HepG2 (cell line): ENCODE measurements around the gene ALDH4A1. TPM values are rescaled to one million over a fixed set of nuclear protein-coding genes. Genes with fewer than 3 reads are reported as not detected.

Experiments used
- ARHGAP35 ChIP-seq: sonication (generic); formaldehyde crosslinking; IDR thresholded peaks from 2 replicates; pipeline ENCODE4 v1.9.0; 2022; ENCODE audit warnings: mild to moderate bottlenecking, inconsistent platforms, moderate library complexity, missing genetic modification reagents, borderline replicate concordance
- BRD4 ChIP-seq: sonication (generic); formaldehyde crosslinking; IDR thresholded peaks from 2 replicates; pipeline ENCODE4 v1.4.0; 2020; ENCODE audit warnings: missing genetic modification reagents
- CEBPB ChIP-seq: IDR thresholded peaks from 2 replicates; pipeline ENCODE4 v1.6.1; 2011; ENCODE audit warnings: low read depth, low read length, improper control_type of control experiment, borderline replicate concordance
- FOXK2 ChIP-seq: fragments of 450-650 bp; IDR thresholded peaks from 2 replicates; pipeline ENCODE4 v1.6.1; 2016
- GATAD2A ChIP-seq: IDR thresholded peaks from 2 replicates; pipeline ENCODE4 v1.6.1; 2016
- KLF6 ChIP-seq: IDR thresholded peaks from 2 replicates; pipeline ENCODE4 v1.8.0; 2016; ENCODE audit warnings: missing biosample characterization, missing genetic modification reagents
- NFYC ChIP-seq: IDR thresholded peaks from 2 replicates; pipeline ENCODE4 v1.6.1; 2016; ENCODE audit warnings: missing genetic modification reagents, missing compliant biosample characterization
- SNAPC2 ChIP-seq: sonication (generic); formaldehyde crosslinking; IDR thresholded peaks from 2 replicates; pipeline ENCODE4 v1.8.1; 2022; ENCODE audit warnings: mild to moderate bottlenecking, missing genetic modification reagents
- SRSF4 ChIP-seq: fragments of 200-400 bp; formaldehyde crosslinking; IDR thresholded peaks from one replicate; pipeline ENCODE4 v1.6.1; 2018; ENCODE audit warnings: mild to moderate bottlenecking, low read depth, low read length, moderate library complexity; ENCODE audit not compliant: poor library complexity, severe bottlenecking
- TBL1XR1 ChIP-seq: fragments of 150-350 bp; IDR thresholded peaks from 2 replicates; pipeline ENCODE4 v1.6.1; 2014; ENCODE audit warnings: borderline replicate concordance, low read length; ENCODE audit not compliant: partially characterized antibody
- ZBTB1 ChIP-seq: sonication (generic); formaldehyde crosslinking; IDR thresholded peaks from 2 replicates; pipeline ENCODE4 v1.4.0; 2020; ENCODE audit warnings: missing genetic modification reagents, borderline replicate concordance
- ZBTB3 ChIP-seq: sonication (generic); formaldehyde crosslinking; IDR thresholded peaks from 2 replicates; pipeline ENCODE4 v1.4.0; 2020; ENCODE audit warnings: low read depth, mild to moderate bottlenecking, moderate library complexity, missing genetic modification reagents, borderline replicate concordance
- ZEB1 ChIP-seq: IDR thresholded peaks from 2 replicates; pipeline ENCODE4 v1.6.1; 2012; ENCODE audit warnings: mild to moderate bottlenecking, low read depth, inconsistent platforms; ENCODE audit not compliant: insufficient replicate concordance
- ZNF235 ChIP-seq: sonication (generic); formaldehyde crosslinking; IDR thresholded peaks from 2 replicates; pipeline ENCODE4 v1.8.1; 2023; ENCODE audit warnings: mild to moderate bottlenecking, missing genetic modification reagents, borderline replicate concordance
- ZNF264 ChIP-seq: sonication (generic); formaldehyde crosslinking; IDR thresholded peaks from 2 replicates; pipeline ENCODE4 v1.4.0; 2020; ENCODE audit warnings: missing genetic modification reagents
- ZNF33A ChIP-seq: sonication (generic); formaldehyde crosslinking; IDR thresholded peaks from 2 replicates; pipeline ENCODE4 v1.5.1; 2020; ENCODE audit warnings: missing genetic modification reagents, mild to moderate bottlenecking, moderate library complexity, borderline replicate concordance
- ZNF572 ChIP-seq: sonication (generic); formaldehyde crosslinking; IDR thresholded peaks from 2 replicates; pipeline ENCODE4 v1.5.1; 2020; ENCODE audit warnings: mild to moderate bottlenecking, missing genetic modification reagents
- ZNF605 ChIP-seq: sonication (generic); formaldehyde crosslinking; IDR thresholded peaks from 2 replicates; pipeline ENCODE4 v1.8.0; 2022; ENCODE audit warnings: mild to moderate bottlenecking, missing genetic modification reagents
- ZNF619 ChIP-seq: sonication (generic); formaldehyde crosslinking; IDR thresholded peaks from 2 replicates; pipeline ENCODE4 v1.4.0; 2020; ENCODE audit warnings: mild to moderate bottlenecking, missing genetic modification reagents
- ZNF766 ChIP-seq: sonication (generic); formaldehyde crosslinking; IDR thresholded peaks from 2 replicates; pipeline ENCODE4 v1.5.0; 2020; ENCODE audit warnings: missing genetic modification reagents, borderline replicate concordance
- ZNF790 ChIP-seq: sonication (generic); formaldehyde crosslinking; IDR thresholded peaks from 2 replicates; pipeline ENCODE4 v1.8.0; 2022; ENCODE audit warnings: missing genetic modification reagents, mild to moderate bottlenecking, borderline replicate concordance
- polyA plus RNA-seq, 8 experiments: library from polyadenylated mRNA; depleted of rRNA in 3 of 8; stranded (reverse) in 7 of 8; unstranded in 1 of 8; fragments of >200 nt; fragmentation: Illumina TruSeq in 4 of 8; extraction: Trizol in 4 of 8; gene quantifications; 2 replicates each; pipeline versions ENCODE4 v1.2.1 to v1.2.3, GENCODE V29; 2011 to 2016; ENCODE audit warnings: low read depth in 4 of 8, missing spikeins in 1 of 8, mixed read lengths in 1 of 8; ENCODE audit not compliant: insufficient read depth in 1 of 8
- total RNA-seq, 5 experiments: library from RNA; depleted of rRNA; stranded (reverse); fragments of >200 nt; fragmentation: Illumina TruSeq; extraction: Trizol; gene quantifications; 2 replicates each; pipeline ENCODE4 v1.2.3, GENCODE V29; 2016; ENCODE audit warnings: low read depth in 1 of 5
- TF ChIP-seq, protein P1 (sequence below): sonication (generic); formaldehyde crosslinking; IDR thresholded peaks from 2 replicates; pipeline ENCODE4 v1.8.0; 2022; ENCODE audit warnings: mild to moderate bottlenecking, missing genetic modification reagents, borderline replicate concordance
- TF ChIP-seq, protein P2 (sequence below): IDR thresholded peaks from 2 replicates; pipeline ENCODE4 v1.6.1; 2018; ENCODE audit warnings: missing genetic modification reagents, mild to moderate bottlenecking, missing compliant biosample characterization
- TF ChIP-seq, protein P3 (sequence below): sonication (generic); formaldehyde crosslinking; IDR thresholded peaks from 2 replicates; pipeline ENCODE4 v1.9.0; 2021; ENCODE audit warnings: missing genetic modification reagents, mild to moderate bottlenecking, borderline replicate concordance
- TF ChIP-seq, protein P4 (sequence below): sonication (generic); formaldehyde crosslinking; IDR thresholded peaks from 2 replicates; pipeline ENCODE4 v1.5.1; 2020; ENCODE audit warnings: missing genetic modification reagents, mild to moderate bottlenecking, borderline replicate concordance

The ALDH4A1 gene
- total and polyA plus RNA-seq, 2 of the 13 experiments (the other 11 are each of a cell fraction or from before 2014, with no cell fraction given) = 76.4 to 240 TPM

DNA sequence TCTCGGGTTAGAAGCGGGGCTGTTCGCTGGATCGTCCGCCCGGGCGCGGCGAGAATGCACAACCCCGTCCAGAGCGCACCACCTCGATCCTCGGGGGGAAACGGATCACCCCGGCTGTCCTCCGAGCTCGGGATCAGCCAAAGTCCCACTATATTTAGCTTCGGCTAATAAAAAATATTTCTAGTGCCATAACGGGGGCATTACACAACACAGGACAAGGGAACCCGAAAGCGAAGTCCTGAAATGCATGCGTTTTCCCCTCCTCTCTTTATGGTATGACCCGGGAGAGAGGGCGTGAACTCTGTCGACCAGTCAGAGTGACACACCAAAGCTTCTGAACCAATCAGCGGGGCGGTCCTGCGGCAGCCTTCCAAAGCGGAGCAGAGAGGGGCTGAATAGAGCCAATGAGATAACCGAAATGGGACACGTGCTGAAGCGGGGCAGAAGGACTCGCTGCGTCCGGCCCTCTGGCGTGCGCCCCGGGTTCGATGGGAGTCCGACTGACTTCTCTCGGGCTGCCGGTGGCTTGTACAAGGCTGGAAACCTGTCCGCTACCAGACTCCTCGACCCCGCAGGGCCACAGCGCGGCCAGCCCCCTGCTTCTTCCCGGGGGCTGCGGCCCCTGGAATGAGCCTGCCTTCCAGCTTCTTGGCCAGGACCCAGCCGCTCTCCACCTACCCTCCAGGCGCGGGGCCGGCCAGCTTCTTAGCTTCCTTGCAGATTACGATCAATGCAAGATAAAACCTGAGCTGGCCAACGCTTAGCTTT, at the start of gene ALDH4A1 (continued):
- TF ChIP-seq ZNF790 (CRISPR knock-in tag) (no peak), KLF6 (CRISPR knock-in tag) (peak; percentile 23; the same call in 1 of the 2 replicates), SRSF4 (no peak), ZEB1 (no peak), ARHGAP35 (CRISPR knock-in tag) (peak; percentile 25; the same call in 1 of the 2 replicates), ZNF33A (CRISPR knock-in tag) (no peak), FOXK2 (peak; percentile 98), ZNF572 (no peak), CEBPB (no peak), ZNF264 (CRISPR knock-in tag) (peak; percentile 74; the same call in 1 of the 2 replicates), NFYC (CRISPR knock-in tag) (peak; percentile 89), TBL1XR1 (peak; percentile 23), ZNF619 (CRISPR knock-in tag) (no peak), ZNF605 (CRISPR knock-in tag) (0 out of 2 replicates have a peak, but pooled peaks have one; percentile 51), ZNF766 (CRISPR knock-in tag) (0 out of 2 replicates have a peak, but pooled peaks have one; percentile 37), BRD4 (CRISPR knock-in tag) (no peak), ZBTB3 (CRISPR knock-in tag) (no peak), GATAD2A (CRISPR knock-in tag) (no peak), SNAPC2 (no peak), ZNF235 (CRISPR knock-in tag) (peak; percentile 37; the same call in 1 of the 2 replicates), ZBTB1 (CRISPR knock-in tag) (no peak)
- TF ChIP-seq, protein P1, sequence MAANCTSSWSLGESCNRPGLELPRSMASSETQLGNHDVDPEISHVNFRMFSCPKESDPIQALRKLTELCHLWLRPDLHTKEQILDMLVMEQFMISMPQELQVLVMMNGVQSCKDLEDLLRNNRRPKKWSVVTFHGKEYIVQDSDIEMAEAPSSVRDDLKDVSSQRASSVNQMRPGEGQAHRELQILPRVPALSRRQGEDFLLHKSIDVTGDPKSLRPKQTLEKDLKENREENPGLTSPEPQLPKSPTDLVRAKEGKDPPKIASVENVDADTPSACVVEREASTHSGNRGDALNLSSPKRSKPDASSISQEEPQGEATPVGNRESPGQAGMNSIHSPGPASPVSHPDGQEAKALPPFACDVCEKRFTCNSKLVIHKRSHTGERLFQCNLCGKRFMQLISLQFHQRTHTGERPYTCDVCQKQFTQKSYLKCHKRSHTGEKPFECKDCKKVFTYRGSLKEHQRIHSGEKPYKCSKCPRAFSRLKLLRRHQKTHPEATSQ (CRISPR knock-in tag) = no peak
- TF ChIP-seq, protein P2, sequence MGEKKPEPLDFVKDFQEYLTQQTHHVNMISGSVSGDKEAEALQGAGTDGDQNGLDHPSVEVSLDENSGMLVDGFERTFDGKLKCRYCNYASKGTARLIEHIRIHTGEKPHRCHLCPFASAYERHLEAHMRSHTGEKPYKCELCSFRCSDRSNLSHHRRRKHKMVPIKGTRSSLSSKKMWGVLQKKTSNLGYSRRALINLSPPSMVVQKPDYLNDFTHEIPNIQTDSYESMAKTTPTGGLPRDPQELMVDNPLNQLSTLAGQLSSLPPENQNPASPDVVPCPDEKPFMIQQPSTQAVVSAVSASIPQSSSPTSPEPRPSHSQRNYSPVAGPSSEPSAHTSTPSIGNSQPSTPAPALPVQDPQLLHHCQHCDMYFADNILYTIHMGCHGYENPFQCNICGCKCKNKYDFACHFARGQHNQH = peak; percentile 52; the same call in 1 of the 2 replicates
- TF ChIP-seq, protein P3, sequence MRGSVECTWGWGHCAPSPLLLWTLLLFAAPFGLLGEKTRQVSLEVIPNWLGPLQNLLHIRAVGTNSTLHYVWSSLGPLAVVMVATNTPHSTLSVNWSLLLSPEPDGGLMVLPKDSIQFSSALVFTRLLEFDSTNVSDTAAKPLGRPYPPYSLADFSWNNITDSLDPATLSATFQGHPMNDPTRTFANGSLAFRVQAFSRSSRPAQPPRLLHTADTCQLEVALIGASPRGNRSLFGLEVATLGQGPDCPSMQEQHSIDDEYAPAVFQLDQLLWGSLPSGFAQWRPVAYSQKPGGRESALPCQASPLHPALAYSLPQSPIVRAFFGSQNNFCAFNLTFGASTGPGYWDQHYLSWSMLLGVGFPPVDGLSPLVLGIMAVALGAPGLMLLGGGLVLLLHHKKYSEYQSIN (CRISPR knock-in tag) = no peak
- TF ChIP-seq, protein P4, sequence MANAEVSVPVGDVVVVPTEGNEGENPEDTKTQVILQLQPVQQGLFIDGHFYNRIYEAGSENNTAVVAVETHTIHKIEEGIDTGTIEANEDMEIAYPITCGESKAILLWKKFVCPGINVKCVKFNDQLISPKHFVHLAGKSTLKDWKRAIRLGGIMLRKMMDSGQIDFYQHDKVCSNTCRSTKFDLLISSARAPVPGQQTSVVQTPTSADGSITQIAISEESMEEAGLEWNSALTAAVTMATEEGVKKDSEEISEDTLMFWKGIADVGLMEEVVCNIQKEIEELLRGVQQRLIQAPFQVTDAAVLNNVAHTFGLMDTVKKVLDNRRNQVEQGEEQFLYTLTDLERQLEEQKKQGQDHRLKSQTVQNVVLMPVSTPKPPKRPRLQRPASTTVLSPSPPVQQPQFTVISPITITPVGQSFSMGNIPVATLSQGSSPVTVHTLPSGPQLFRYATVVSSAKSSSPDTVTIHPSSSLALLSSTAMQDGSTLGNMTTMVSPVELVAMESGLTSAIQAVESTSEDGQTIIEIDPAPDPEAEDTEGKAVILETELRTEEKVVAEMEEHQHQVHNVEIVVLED (CRISPR knock-in tag) = no peak; the same call in 1 of the 2 replicates
